CD14-positive monocyte (primary cell): ENCODE measurements around the gene CDCA4. TPM values are rescaled to one million over a fixed set of nuclear protein-coding genes. Genes with fewer than 3 reads are reported as not detected.

Source experiments
- DNase-seq, 3 donors: peaks; one replicate each; pipeline ENCODE4 v3.0.0-alpha.2; 2011 to 2022
- H2AFZ ChIP-seq: 2 replicates; pipeline ENCODE4 v1.6.0; 2012; ENCODE audit warnings: mild to moderate bottlenecking, low read depth, low read length, inconsistent platforms; ENCODE audit not compliant: insufficient read depth, poor library complexity, severe bottlenecking
- H3K27ac ChIP-seq, 2 donors: 1 replicate in 1 of 2; 2 replicates in 1 of 2; pipeline ENCODE4 v1.5.1; 2012 to 2013; ENCODE audit warnings: low read length in 2 of 2, control low read depth in 1 of 2, inconsistent platforms in 1 of 2, low read depth in 1 of 2, mild to moderate bottlenecking in 1 of 2
- H3K27me3 ChIP-seq, 2 donors: one replicate each; pipeline versions ENCODE4 v1.6.0 to v1.6.1; 2011 to 2013; ENCODE audit warnings: low read length in 2 of 2; ENCODE audit not compliant: control insufficient read depth in 2 of 2, insufficient read depth in 2 of 2
- H3K36me3 ChIP-seq, 2 donors: replicated peaks in 1 of 2; 1 replicate in 1 of 2; 2 replicates in 1 of 2; pipeline versions ENCODE4 v1.5.1 to v1.6.1; 2012 to 2013; ENCODE audit warnings: low read length in 2 of 2, control low read depth in 1 of 2, inconsistent platforms in 1 of 2, mild to moderate bottlenecking in 1 of 2; ENCODE audit not compliant: insufficient read depth in 2 of 2, control insufficient read depth in 1 of 2
- H3K4me1 ChIP-seq, 2 donors: 1 replicate in 1 of 2; 2 replicates in 1 of 2; pipeline versions ENCODE4 v1.5.1 to v1.6.1; 2012 to 2013; ENCODE audit warnings: low read length in 2 of 2, control low read depth in 1 of 2, inconsistent platforms in 1 of 2, mild to moderate bottlenecking in 1 of 2, moderate library complexity in 1 of 2; ENCODE audit not compliant: insufficient read depth in 2 of 2, control insufficient read depth in 1 of 2
- H3K4me2 ChIP-seq: replicated peaks from 2 replicates; pipeline ENCODE3; 2012; ENCODE audit warnings: low read length, moderate library complexity, mild to moderate bottlenecking; ENCODE audit not compliant: poor library complexity, severe bottlenecking; ENCODE audit errors: extremely low read depth
- H3K4me3 ChIP-seq, 3 experiments: fragments of 200-600 bp in 1 of 3; sonication (generic) in 1 of 3; replicated peaks in 1 of 3; 1 replicate in 2 of 3; 2 replicates in 1 of 3; pipeline ENCODE4 v1.5.1; 2011 to 2013; ENCODE audit warnings: low read length in 3 of 3, mild to moderate bottlenecking in 3 of 3, control low read depth in 2 of 3, low read depth in 2 of 3, inconsistent platforms in 1 of 3, moderate library complexity in 1 of 3
- H3K79me2 ChIP-seq: 2 replicates; pipeline ENCODE4 v1.6.0; 2012; ENCODE audit warnings: mild to moderate bottlenecking, control low read depth, inconsistent platforms, low read length, moderate library complexity; ENCODE audit not compliant: insufficient read depth
- H3K9ac ChIP-seq: 2 replicates; pipeline ENCODE4 v1.6.0; 2017; ENCODE audit warnings: low read length, mild to moderate bottlenecking; ENCODE audit not compliant: insufficient read depth, poor library complexity, severe bottlenecking
- H3K9me3 ChIP-seq, 2 donors: replicated peaks in 1 of 2; 1 replicate in 1 of 2; 2 replicates in 1 of 2; pipeline versions ENCODE4 v1.5.1 to v1.6.1; 2012 to 2013; ENCODE audit warnings: low read length in 2 of 2, control low read depth in 1 of 2; ENCODE audit not compliant: control insufficient read depth in 1 of 2, insufficient read depth in 1 of 2
- H4K20me1 ChIP-seq: 2 replicates; pipeline ENCODE4 v1.6.0; 2012; ENCODE audit warnings: mild to moderate bottlenecking, low read length, control low read depth, moderate library complexity; ENCODE audit not compliant: insufficient read depth
- H3K27ac Mint-ChIP-seq, 7 donors: one replicate each; pipeline ENCODE4 v1.8.0; 2020; ENCODE audit warnings: mild to moderate bottlenecking in 7 of 7, mixed read lengths in 7 of 7, moderate library complexity in 6 of 7, inconsistent platforms in 2 of 7
- H3K27me3 Mint-ChIP-seq, 3 donors: one replicate each; pipeline ENCODE4 v1.8.0; 2021 to 2022; ENCODE audit warnings: low read depth in 3 of 3, mild to moderate bottlenecking in 3 of 3, mixed read lengths in 3 of 3, moderate library complexity in 3 of 3, inconsistent platforms in 1 of 3
- H3K36me3 Mint-ChIP-seq, 2 donors: one replicate each; pipeline ENCODE4 v1.8.0; 2020; ENCODE audit warnings: mixed read lengths in 2 of 2, inconsistent platforms in 1 of 2, mild to moderate bottlenecking in 1 of 2
- H3K4me1 Mint-ChIP-seq: one replicate; pipeline ENCODE4 v1.8.0; 2020; ENCODE audit warnings: mild to moderate bottlenecking, mixed read lengths
- H3K4me3 Mint-ChIP-seq, 2 donors: one replicate each; pipeline ENCODE4 v1.8.0; 2020; ENCODE audit warnings: mild to moderate bottlenecking in 2 of 2, mixed read lengths in 2 of 2, moderate library complexity in 1 of 2
- H3K9me3 Mint-ChIP-seq, 7 donors: one replicate each; pipeline ENCODE4 v1.8.0; 2020 to 2022; ENCODE audit warnings: mixed read lengths in 7 of 7, mild to moderate bottlenecking in 6 of 7, moderate library complexity in 6 of 7, inconsistent platforms in 2 of 7
- WGBS: methylation state at CpG from one replicate; pipeline ENCODE4 v1.1.5; 2013; ENCODE audit warnings: missing lambda C conversion rate; ENCODE audit not compliant: insufficient coverage; 5-methylcytosine and 5-hydroxymethylcytosine counted together
- intact Hi-C, 2 donors: fragments of 100-400 bp; cut with micrococcal nuclease; formaldehyde crosslinking; loops; one replicate each; pipeline versions ENCODE4 v1.15.0 to v1.15.1; 2023
- polyA plus RNA-seq, 3 donors: library from polyadenylated mRNA; depleted of rRNA in 1 of 3; unstranded in 2 of 3; stranded (reverse) in 1 of 3; fragments of 300-500 nt in 2 of 3; fragments of >200 nt in 1 of 3; fragmentation: Illumina TruSeq in 2 of 3; gene quantifications; 1 replicate in 2 of 3; 2 replicates in 1 of 3; pipeline ENCODE4 v1.2.3, GENCODE V29; 2012 to 2021
- TF ChIP-seq, protein P1 (sequence below): fragments of 200-600 bp; IDR thresholded peaks from one replicate; pipeline ENCODE4 v1.8.0; 2022; ENCODE audit warnings: antibody characterized with exemption, mild to moderate bottlenecking

The CDCA4 gene
- polyA plus RNA-seq, 3 donors = 8.6 to 12.0 (median 11.6) TPM

DNA sequence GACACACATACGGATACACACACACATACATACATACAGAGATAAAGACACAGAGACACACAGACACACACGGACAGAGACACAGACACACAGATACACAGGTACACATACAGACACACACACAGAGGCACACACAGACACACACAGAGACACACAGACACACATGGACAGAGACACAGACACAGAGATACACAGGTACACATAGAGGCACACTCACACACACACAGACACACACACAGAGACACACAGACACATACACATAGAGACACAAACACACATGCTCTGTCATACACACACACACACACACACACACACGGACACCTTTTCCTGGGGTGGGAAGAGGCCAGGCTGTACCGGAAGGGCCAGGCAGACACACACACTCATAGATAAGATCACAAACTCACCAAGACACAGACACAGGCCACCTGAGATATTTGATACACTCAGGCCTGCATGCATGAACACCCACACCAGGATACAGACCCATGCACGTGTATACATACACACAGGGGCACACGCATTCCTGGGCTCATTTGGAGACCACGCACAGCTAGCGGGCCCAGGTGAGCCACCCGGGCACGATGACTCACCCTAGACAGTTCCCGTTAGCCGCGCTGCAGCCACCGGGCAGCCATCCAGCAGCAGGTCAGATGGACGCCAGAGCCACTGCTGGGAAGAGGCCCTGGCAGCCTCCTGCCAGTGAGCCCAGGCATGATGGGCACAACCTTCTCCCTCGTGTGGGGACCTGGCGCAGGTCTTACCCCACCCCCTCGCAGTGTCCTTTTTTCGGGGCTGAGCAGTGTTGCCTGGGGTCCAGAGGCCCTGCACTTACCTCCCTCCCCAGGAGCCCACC lies 40.9 kb downstream of the CDCA4 start:
- H3K27ac Mint-ChIP-seq = peak overlapping the region in 1 of 7 donors; percentile 48
- no peak overlapping the region for H3K9ac ChIP-seq
- intact Hi-C loops = loop anchor here in 1 of 2 donors (5.0 to 10.0 kb wide), 3 partner anchors 37 to 202 kb away; partner anchors contain the start of genes AKT1 and NUDT14

More for the DNA sequence above, 40.9 kb downstream of the CDCA4 start:
- TF ChIP-seq, protein P1, sequence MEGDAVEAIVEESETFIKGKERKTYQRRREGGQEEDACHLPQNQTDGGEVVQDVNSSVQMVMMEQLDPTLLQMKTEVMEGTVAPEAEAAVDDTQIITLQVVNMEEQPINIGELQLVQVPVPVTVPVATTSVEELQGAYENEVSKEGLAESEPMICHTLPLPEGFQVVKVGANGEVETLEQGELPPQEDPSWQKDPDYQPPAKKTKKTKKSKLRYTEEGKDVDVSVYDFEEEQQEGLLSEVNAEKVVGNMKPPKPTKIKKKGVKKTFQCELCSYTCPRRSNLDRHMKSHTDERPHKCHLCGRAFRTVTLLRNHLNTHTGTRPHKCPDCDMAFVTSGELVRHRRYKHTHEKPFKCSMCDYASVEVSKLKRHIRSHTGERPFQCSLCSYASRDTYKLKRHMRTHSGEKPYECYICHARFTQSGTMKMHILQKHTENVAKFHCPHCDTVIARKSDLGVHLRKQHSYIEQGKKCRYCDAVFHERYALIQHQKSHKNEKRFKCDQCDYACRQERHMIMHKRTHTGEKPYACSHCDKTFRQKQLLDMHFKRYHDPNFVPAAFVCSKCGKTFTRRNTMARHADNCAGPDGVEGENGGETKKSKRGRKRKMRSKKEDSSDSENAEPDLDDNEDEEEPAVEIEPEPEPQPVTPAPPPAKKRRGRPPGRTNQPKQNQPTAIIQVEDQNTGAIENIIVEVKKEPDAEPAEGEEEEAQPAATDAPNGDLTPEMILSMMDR = no peak
- peak in 1 of 3 donors; percentile 5 for DNase-seq
- WGBS = 78% methylated on average over 18 of the region's 19 CpGs
- no peaks in the 10 kb centered on the region for H3K36me3 ChIP-seq
- no peak overlapping the region for H3K4me3 ChIP-seq
- no peaks in the 10 kb centered on the region for H3K79me2 ChIP-seq
- H2AFZ ChIP-seq = no peak overlapping the region
- H3K27me3 ChIP-seq = peaks cover 10 to 34% of the 10 kb centered on the region in 2 donors
- Mint-ChIP-seq H3K9me3 (peaks cover 0 to 14% (median 3%) of the 10 kb centered on the region in 7 donors), H3K27me3 (peaks cover 39 to 51% (median 40%) of the 10 kb centered on the region in 3 donors), H3K4me3 (peak overlapping the region in 1 of 2 donors; percentile 4), H3K4me1 (peaks cover 17% of the 10 kb centered on the region), H3K36me3 (peaks cover 2 to 3% of the 10 kb centered on the region in 2 donors)
- H3K27ac ChIP-seq = no peak overlapping the region
- no peaks in the 10 kb centered on the region for H3K9me3 ChIP-seq
- peaks cover 6 to 24% of the 10 kb centered on the region in 2 donors for H3K4me1 ChIP-seq
- H4K20me1 ChIP-seq = no peaks in the 10 kb centered on the region
- H3K4me2 ChIP-seq = no peak overlapping the region
